SK-N-SH (cell line): ENCODE data around the gene TMEM171. TPM values are rescaled to one million over a fixed set of nuclear protein-coding genes. Genes with fewer than 3 reads are reported as not detected.

Experiments used
- CTCF ChIA-PET: fragments of 300-600, 350-600 bp; formaldehyde crosslinking; extraction: SDS; loops from one replicate; lab custom pipeline; 2021; lab: Yijun Ruan, JAX
- POLR2A ChIA-PET: fragments of 350-600 bp; sonication (Branson Sonifier 250); formaldehyde crosslinking; extraction: SDS; loops from one replicate; lab custom pipeline; 2020; ENCODE audit warnings: antibody characterized with exemption, inconsistent platforms; lab: Yijun Ruan, JAX
- DNase-seq: peaks from one replicate; pipeline ENCODE4 v3.0.0; 2012
- H2AFZ ChIP-seq: fragments of 200-600 bp; sonication (generic); 2 replicates; pipeline ENCODE4 v1.8.1; 2016; ENCODE audit warnings: antibody characterized with exemption, mild to moderate bottlenecking, low read depth
- H3F3A ChIP-seq: fragments of 200-600 bp; sonication (generic); replicated peaks from 2 replicates; pipeline ENCODE3; 2016; ENCODE audit warnings: antibody characterized with exemption, mild to moderate bottlenecking; ENCODE audit not compliant: insufficient read depth
- H3K27ac ChIP-seq, 2 experiments: fragments of 200-500 bp in 1 of 2; fragments of 200-600 bp in 1 of 2; sonication (Bioruptor generic) in 1 of 2; sonication (generic), shearing (Covaris generic) in 1 of 2; 2 replicates each; pipeline versions ENCODE4 v1.5.1 to v1.6.1; 2014 to 2016; ENCODE audit warnings: low read depth in 2 of 2, inconsistent platforms in 1 of 2, low read length in 1 of 2, mild to moderate bottlenecking in 1 of 2, mixed read lengths in 1 of 2
- H3K27me3 ChIP-seq: fragments of 200-600 bp; sonication (generic), shearing (Covaris generic); 2 replicates; pipeline ENCODE4 v1.6.1; 2016; ENCODE audit warnings: mixed run types; ENCODE audit not compliant: insufficient read depth
- H3K36me3 ChIP-seq, 2 experiments: fragments of 200-500 bp in 1 of 2; fragments of 200-600 bp in 1 of 2; sonication (Bioruptor generic) in 1 of 2; sonication (generic) in 1 of 2; replicated peaks in 1 of 2; 2 replicates each; pipeline versions ENCODE3 to v1.5.1; 2014 to 2016; ENCODE audit warnings: low read length in 1 of 2, mild to moderate bottlenecking in 1 of 2; ENCODE audit not compliant: insufficient read depth in 2 of 2, control insufficient read depth in 1 of 2
- H3K4me1 ChIP-seq, 2 experiments: fragments of 200-500 bp in 1 of 2; fragments of 200-600 bp in 1 of 2; sonication (Bioruptor generic) in 1 of 2; sonication (generic), shearing (Covaris generic) in 1 of 2; 2 replicates each; pipeline versions ENCODE4 v1.5.1 to v1.6.1; 2014 to 2016; ENCODE audit warnings: low read depth in 1 of 2, low read length in 1 of 2, mixed run types in 1 of 2; ENCODE audit not compliant: insufficient read depth in 2 of 2, control insufficient read depth in 1 of 2
- H3K4me2 ChIP-seq: fragments of 200-600 bp; sonication (generic), shearing (Covaris generic); 2 replicates; pipeline ENCODE4 v1.6.1; 2017; ENCODE audit warnings: mixed run types
- H3K4me3 ChIP-seq, 2 experiments: fragments of 200-500 bp in 1 of 2; fragments of 200-600 bp in 1 of 2; sonication (Bioruptor generic) in 1 of 2; sonication (generic), shearing (Covaris generic) in 1 of 2; 2 replicates each; pipeline versions ENCODE4 v1.5.1 to v1.8.1; 2014 to 2016; ENCODE audit warnings: low read depth in 2 of 2, inconsistent platforms in 1 of 2, low read length in 1 of 2, mild to moderate bottlenecking in 1 of 2, mixed read lengths in 1 of 2, moderate library complexity in 1 of 2
- H3K79me2 ChIP-seq: fragments of 200-600 bp; sonication (generic); 2 replicates; pipeline ENCODE4 v1.8.1; 2017; ENCODE audit warnings: mild to moderate bottlenecking; ENCODE audit not compliant: insufficient read depth
- H3K9ac ChIP-seq: fragments of 200-600 bp; sonication (generic); 2 replicates; pipeline ENCODE4 v1.6.1; 2017; ENCODE audit warnings: mixed run types
- H3K9me2 ChIP-seq: fragments of 200-600 bp; sonication (generic); 2 replicates; pipeline ENCODE4 v1.6.1; 2017; ENCODE audit warnings: mixed run types
- H3K9me3 ChIP-seq: fragments of 200-600 bp; sonication (generic); 2 replicates; pipeline ENCODE4 v1.6.1; 2017; ENCODE audit warnings: mixed run types, mild to moderate bottlenecking, moderate library complexity
- H4K20me1 ChIP-seq: fragments of 200-600 bp; sonication (generic); 2 replicates; pipeline ENCODE4 v1.6.1; 2017; ENCODE audit warnings: mild to moderate bottlenecking, mixed run types; ENCODE audit not compliant: insufficient read depth
- CHD2 ChIP-seq: fragments of 150-350 bp; IDR thresholded peaks from 2 replicates; pipeline ENCODE4 v1.6.1; 2018; ENCODE audit warnings: low read length; ENCODE audit not compliant: partially characterized antibody
- CTCF ChIP-seq: fragments of 200-600 bp; sonication (generic); IDR thresholded peaks from 2 replicates; pipeline ENCODE4 v1.6.1; 2017; ENCODE audit warnings: antibody characterized with exemption, mild to moderate bottlenecking, moderate library complexity
- ELF1 ChIP-seq: IDR thresholded peaks from 2 replicates; pipeline ENCODE4 v1.4.0; 2012
- EP300 ChIP-seq, 2 experiments: IDR thresholded peaks; 2 replicates each; pipeline versions ENCODE4 v1.4.0 to v1.6.1; 2012; ENCODE audit warnings: borderline replicate concordance in 1 of 2, low read depth in 1 of 2, low read length in 1 of 2
- EZH2phosphoT487 ChIP-seq: fragments of 200-600 bp; sonication (generic); IDR thresholded peaks from 2 replicates; pipeline ENCODE4 v1.6.1; 2017; ENCODE audit warnings: low read depth, mixed run types, mild to moderate bottlenecking, antibody characterized with exemption, moderate library complexity, borderline replicate concordance
- FOSL2 ChIP-seq: IDR thresholded peaks from 2 replicates; pipeline ENCODE4 v1.4.0; 2012; ENCODE audit warnings: low read depth, mild to moderate bottlenecking, moderate library complexity, borderline replicate concordance
- FOXJ3 ChIP-seq: sonication (generic); formaldehyde crosslinking; IDR thresholded peaks from 2 replicates; pipeline ENCODE4 v1.5.1; 2020; ENCODE audit warnings: mild to moderate bottlenecking, missing genetic modification reagents
- FOXM1 ChIP-seq: IDR thresholded peaks from 2 replicates; pipeline ENCODE4 v1.4.0; 2012; ENCODE audit warnings: low read depth, mild to moderate bottlenecking
- GABPA ChIP-seq: IDR thresholded peaks from 2 replicates; pipeline ENCODE4 v1.4.0; 2012; ENCODE audit warnings: low read depth, mild to moderate bottlenecking
- MAX ChIP-seq: IDR thresholded peaks from 2 replicates; pipeline ENCODE4 v1.4.0; 2012; ENCODE audit warnings: low read depth
- NFIC ChIP-seq: IDR thresholded peaks from 2 replicates; pipeline ENCODE4 v1.4.0; 2012; ENCODE audit warnings: borderline replicate concordance
- POLR2AphosphoS5 ChIP-seq: IDR thresholded peaks from 2 replicates; pipeline ENCODE4 v1.6.1; 2012; ENCODE audit warnings: low read depth, low read length
- RAD21 ChIP-seq: IDR thresholded peaks from 2 replicates; pipeline ENCODE4 v1.6.1; 2012; ENCODE audit warnings: mild to moderate bottlenecking, low read length
- RCOR1 ChIP-seq: fragments of 150-350 bp; IDR thresholded peaks from 2 replicates; pipeline ENCODE4 v1.6.1; 2017; ENCODE audit warnings: antibody characterized with exemption, low read length
- RXRA ChIP-seq: IDR thresholded peaks from 2 replicates; pipeline ENCODE4 v1.4.0; 2012; ENCODE audit warnings: low read depth, mild to moderate bottlenecking, borderline replicate concordance
- TAF1 ChIP-seq: IDR thresholded peaks from 2 replicates; pipeline ENCODE4 v1.6.1; 2012; ENCODE audit warnings: low read depth, mild to moderate bottlenecking, low read length, moderate library complexity, borderline replicate concordance
- TCF12 ChIP-seq: IDR thresholded peaks from 2 replicates; pipeline ENCODE4 v1.4.0; 2012
- TEAD4 ChIP-seq: IDR thresholded peaks from 2 replicates; pipeline ENCODE4 v1.4.0; 2012; ENCODE audit warnings: mild to moderate bottlenecking, borderline replicate concordance; ENCODE audit not compliant: insufficient read depth
- USF1 ChIP-seq: IDR thresholded peaks from 2 replicates; pipeline ENCODE4 v1.4.0; 2012; ENCODE audit warnings: low read depth, borderline replicate concordance
- WGBS: methylation state at CpG from one replicate; pipeline ENCODE4 v1.1.6; 2017; ENCODE audit warnings: low lambda C conversion rate; 5-methylcytosine and 5-hydroxymethylcytosine counted together
- polyA plus RNA-seq, 3 experiments: library from polyadenylated mRNA; depleted of rRNA; stranded (reverse); fragments of >200 nt; gene quantifications; 2 replicates each; pipeline ENCODE4 v1.2.3, GENCODE V29; 2012

TMEM171 gene
- polyA plus RNA-seq, 1 of the 3 experiments (the other 2 are of a cell fraction), result 7.6 TPM

GRCh38 chr5:73151766-73152410 is 31.5 kb downstream of the TMEM171 start:
- CTCF ChIA-PET, result interaction anchor here (1.0 to 1.5 kb wide), 2 partner anchors 19 to 50 kb away, joined by 4 to 5 read pairs; no protein-coding TSS in a partner anchor

GRCh38 chr5:73152411-73153388 is 32.3 kb downstream of the TMEM171 start:
- WGBS, result 60% methylated on average over 12 of the region's 14 CpGs
- no peak for TF ChIP-seq RXRA
- no peak for TF ChIP-seq TAF1
- no peak for TF ChIP-seq CTCF
- no peak for TF ChIP-seq NFIC
- TF ChIP-seq CHD2, result no peak
- TF ChIP-seq FOXM1, result no peak
- no peak for TF ChIP-seq FOXJ3 (CRISPR knock-in tag)
- no peak for TF ChIP-seq POLR2AphosphoS5
- TF ChIP-seq ELF1, result no peak
- TF ChIP-seq USF1, result no peak
- no peak for TF ChIP-seq RCOR1
- no peak for TF ChIP-seq EZH2phosphoT487
- no peak for TF ChIP-seq TEAD4

More at GRCh38 chr5:73151766-73152410, 31.5 kb downstream of the TMEM171 start:
- no peaks in the 10 kb centered on the region for H3F3A ChIP-seq
- H3K36me3 ChIP-seq, result no peaks in the 10 kb centered on the region
- H3K4me2 ChIP-seq, result no peak overlapping the region
- H2AFZ ChIP-seq, result no peak overlapping the region
- TF ChIP-seq MAX (no peak), EP300 (IDR thresholded peaks at IDR 0.05; ENCODE audit: borderline replicate concordance in 1 of 2, low read depth in 1 of 2, low read length in 1 of 2) (no peak), FOSL2 (no peak), GABPA (no peak), RAD21 (no peak), CTCF (no peak), TEAD4 (no peak), FOXJ3 (CRISPR knock-in tag) (no peak), TCF12 (no peak)
- TF ChIP-seq, all 33 proteins: peak for 0
- no peak for DNase-seq
- no peak overlapping the region for H3K27ac ChIP-seq
- 61% methylated on average over 4 of the region's 5 CpGs for WGBS
- H3K9me3 ChIP-seq, result no peaks in the 10 kb centered on the region
- no peaks in the 10 kb centered on the region for H3K27me3 ChIP-seq
- no peaks in the 10 kb centered on the region for H3K4me1 ChIP-seq
- H4K20me1 ChIP-seq, result no peaks in the 10 kb centered on the region
- no peak overlapping the region for H3K4me3 ChIP-seq
- POLR2A ChIA-PET, result no interaction called here
- no peak overlapping the region for H3K9ac ChIP-seq
- no peaks in the 10 kb centered on the region for H3K79me2 ChIP-seq
- no peaks in the 10 kb centered on the region for H3K9me2 ChIP-seq

More at GRCh38 chr5:73152411-73153388, 32.3 kb downstream of the TMEM171 start:
- no peak for DNase-seq
- ChIA-PET CTCF (interaction anchor here (0.6 to 1.5 kb wide), 5 partner anchors 18 to 927 kb away, joined by 3 to 5 read pairs (median 4); no protein-coding TSS in a partner anchor), POLR2A (no interaction called here)
- Histone ChIP-seq H4K20me1 (no peaks in the 10 kb centered on the region), H3K27me3 (no peaks in the 10 kb centered on the region), H3K9ac (no peak overlapping the region), H3K4me1 (no peaks in the 10 kb centered on the region), H3K27ac (no peak overlapping the region), H2AFZ (no peak overlapping the region), H3K79me2 (no peaks in the 10 kb centered on the region), H3K9me2 (no peaks in the 10 kb centered on the region), H3K4me3 (no peak overlapping the region), H3K4me2 (no peak overlapping the region), H3K9me3 (no peaks in the 10 kb centered on the region), H3K36me3 (no peaks in the 10 kb centered on the region), H3F3A (no peaks in the 10 kb centered on the region)
